OCI-LY3 (cell line): Measurements from ENCODE around the gene GAK.

Experiments used
- H2AFZ ChIP-seq: fragments of 200-600, 300-600 bp; shearing (Covaris generic); 2 replicates; pipeline ENCODE4 v1.6.0; 2014; ENCODE audit warnings: antibody characterized with exemption, low read depth, low read length
- H3K27ac ChIP-seq: fragments of 200-600, 300-600 bp; sonication (generic); 2 replicates; pipeline ENCODE4 v1.5.1; 2014; ENCODE audit warnings: mild to moderate bottlenecking, low read length, moderate library complexity, mixed read lengths
- H3K27me3 ChIP-seq: fragments of 200-600, 300-600 bp; sonication (generic); 2 replicates; pipeline ENCODE4 v1.6.1; 2014; ENCODE audit warnings: low read depth, low read length, mixed read lengths
- H3K36me3 ChIP-seq: fragments of 200-600, 300-600 bp; sonication (generic); replicated peaks from 2 replicates; pipeline ENCODE3; 2014; ENCODE audit warnings: low read depth, low read length, mixed read lengths
- H3K4me1 ChIP-seq: fragments of 300-600, 200-600 bp; sonication (generic); 2 replicates; pipeline ENCODE4 v1.6.1; 2014; ENCODE audit warnings: low read length, mixed read lengths
- H3K4me2 ChIP-seq: fragments of 200-600, 300-600 bp; sonication (generic); 2 replicates; pipeline ENCODE4 v1.6.1; 2014; ENCODE audit warnings: low read length, mixed read lengths
- H3K4me3 ChIP-seq: fragments of 300-600, 200-600 bp; sonication (generic); 2 replicates; pipeline ENCODE4 v1.5.1; 2014; ENCODE audit warnings: antibody characterized with exemption, mild to moderate bottlenecking, low read length, moderate library complexity
- H3K79me2 ChIP-seq: fragments of 300-600, 200-600 bp; shearing (Covaris generic); 2 replicates; pipeline ENCODE4 v1.6.1; 2014; ENCODE audit warnings: mild to moderate bottlenecking, low read length, mixed read lengths
- H3K9ac ChIP-seq: fragments of 300-600, 200-600 bp; shearing (Covaris generic); 2 replicates; pipeline ENCODE4 v1.6.0; 2014; ENCODE audit warnings: mild to moderate bottlenecking, low read length, moderate library complexity
- H3K9me3 ChIP-seq: fragments of 200-600, 300-600 bp; shearing (Covaris generic); 2 replicates; pipeline ENCODE4 v1.6.1; 2014; ENCODE audit warnings: low read length, mixed read lengths; ENCODE audit not compliant: insufficient read depth
- H4K20me1 ChIP-seq: fragments of 200-600, 300-600 bp; sonication (generic); 2 replicates; pipeline ENCODE4 v1.6.1; 2016; ENCODE audit warnings: low read length, mixed read lengths; ENCODE audit not compliant: insufficient read depth
- CTCF ChIP-seq: fragments of 200-600, 300-600 bp; sonication (generic); IDR thresholded peaks from 2 replicates; pipeline ENCODE4 v1.5.1; 2014; ENCODE audit warnings: antibody characterized with exemption, low read length, low read depth
- EZH2phosphoT487 ChIP-seq: fragments of 200-600 bp; shearing (Covaris generic); IDR thresholded peaks from 2 replicates; pipeline ENCODE4 v1.6.1; 2018; ENCODE audit warnings: antibody characterized with exemption, mixed run types, low read depth

GAK gene

GRCh38 chr4:868421-868820 is 63.7 kb downstream of the GAK start:
- Histone ChIP-seq H4K20me1 (no peaks in the 10 kb centered on the region; the same call in 1 of the 2 replicates), H3K79me2 (no peaks in the 10 kb centered on the region), H3K9me3 (no peaks in the 10 kb centered on the region), H2AFZ (no peak overlapping the region), H3K4me1 (no peaks in the 10 kb centered on the region), H3K9ac (no peak overlapping the region), H3K36me3 (peaks cover 16% of the 10 kb centered on the region), H3K4me2 (no peak overlapping the region), H3K27me3 (no peaks in the 10 kb centered on the region), H3K27ac (no peak overlapping the region), H3K4me3 (no peak overlapping the region)
- TF ChIP-seq CTCF = no peak
- no peak for TF ChIP-seq EZH2phosphoT487

DNA sequence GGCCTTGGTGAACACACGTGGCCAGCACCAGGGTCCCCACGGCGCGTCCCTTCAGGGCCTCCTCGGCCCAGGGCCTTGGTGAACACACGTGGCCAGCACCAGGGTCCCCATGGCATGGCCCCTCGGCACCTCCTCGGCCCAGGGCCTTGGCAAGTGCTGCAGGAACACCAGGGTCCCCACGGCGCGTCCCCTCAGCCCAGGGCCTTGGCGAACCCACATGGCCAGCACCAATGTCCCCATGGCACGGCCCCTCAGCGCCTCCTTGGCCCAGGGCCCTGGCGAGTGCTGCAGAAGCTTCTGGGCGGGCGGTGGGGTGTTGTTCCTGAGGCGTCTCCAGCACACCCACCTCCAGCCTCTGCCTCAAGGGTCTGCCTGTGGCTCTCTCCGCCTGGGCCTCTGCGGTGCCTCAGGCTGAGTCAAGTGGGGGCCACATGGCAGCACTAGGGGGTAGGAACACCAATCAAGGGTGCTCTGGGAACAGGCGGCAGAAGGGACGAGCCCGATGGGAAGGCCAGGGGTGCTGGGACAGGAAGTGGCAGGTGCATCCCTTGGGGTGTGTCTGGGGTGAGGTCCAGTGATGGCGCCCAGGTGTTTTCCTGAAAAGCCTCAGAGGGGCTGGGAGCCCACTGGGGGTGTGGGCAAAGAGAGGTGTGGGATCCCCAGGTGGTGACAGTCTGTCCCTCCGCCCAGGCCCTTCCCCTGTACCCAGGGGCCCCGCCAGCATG is 64.4 kb downstream of the GAK start:
- H2AFZ ChIP-seq = no peak overlapping the region
- H3K36me3 ChIP-seq = peaks cover 18% of the 10 kb centered on the region
- H3K27me3 ChIP-seq = no peaks in the 10 kb centered on the region
- H3K9ac ChIP-seq = no peak overlapping the region
- no peak overlapping the region for H3K4me2 ChIP-seq
- H4K20me1 ChIP-seq = no peaks in the 10 kb centered on the region; the same call in 1 of the 2 replicates
- no peak overlapping the region for H3K4me3 ChIP-seq
- TF ChIP-seq EZH2phosphoT487 (no peak), CTCF (no peak)
- H3K4me1 ChIP-seq = no peaks in the 10 kb centered on the region
- no peak overlapping the region for H3K27ac ChIP-seq
- no peaks in the 10 kb centered on the region for H3K79me2 ChIP-seq
- no peaks in the 10 kb centered on the region for H3K9me3 ChIP-seq

- Histone ChIP-seq H3K9ac (no peak overlapping the region), H3K4me3 (no peak overlapping the region), H3K36me3 (peaks cover 20% of the 10 kb centered on the region), H3K9me3 (no peaks in the 10 kb centered on the region), H4K20me1 (no peaks in the 10 kb centered on the region; the same call in 1 of the 2 replicates), H3K27ac (no peak overlapping the region), H3K4me2 (no peak overlapping the region), H3K79me2 (no peaks in the 10 kb centered on the region), H2AFZ (no peak overlapping the region), H3K27me3 (no peaks in the 10 kb centered on the region), H3K4me1 (no peaks in the 10 kb centered on the region)
- no peak for TF ChIP-seq CTCF
- TF ChIP-seq EZH2phosphoT487 = no peak
Measured at GRCh38 chr4:866761-867390, 65.2 kb downstream of the GAK start.

GRCh38 chr4:866068-866760 is 65.9 kb downstream of the GAK start:
- no peak overlapping the region for H3K9ac ChIP-seq
- H3K4me3 ChIP-seq = no peak overlapping the region
- H3K79me2 ChIP-seq = no peaks in the 10 kb centered on the region
- H3K4me2 ChIP-seq = no peak overlapping the region
- H3K4me1 ChIP-seq = no peaks in the 10 kb centered on the region
- no peak for TF ChIP-seq EZH2phosphoT487
- peaks cover 20% of the 10 kb centered on the region for H3K36me3 ChIP-seq
- no peaks in the 10 kb centered on the region for H3K9me3 ChIP-seq
- no peak overlapping the region for H3K27ac ChIP-seq
- H3K27me3 ChIP-seq = no peaks in the 10 kb centered on the region
- no peak overlapping the region for H2AFZ ChIP-seq
- no peaks in the 10 kb centered on the region; the same call in 1 of the 2 replicates for H4K20me1 ChIP-seq
